Measurements from ENCODE around the gene SPAAR. TPM values are rescaled to one million over a fixed set of nuclear protein-coding genes. Genes with fewer than 3 reads are reported as not detected.
A peak's percentile ranks its signal among the peaks of the same experiment; 100 is the strongest.
"Not testable (repeated sequence)": the region's sequence is repeated elsewhere in the genome, so short reads cannot be mapped to it uniquely, and the experiment has no call there.

Gene SPAAR
- total RNA-seq, 1 experiment from 2014 or later, result not detected

GRCh38 chr9:35897376-35898099, 11.8 kb upstream of the SPAAR start:
- DNase-seq (ENCODE audit: low read depth), result not testable (repeated sequence)

GRCh38 chr9:35898337-35898736, 11.0 kb upstream of the SPAAR start:
- no peak for DNase-seq (ENCODE audit: low read depth)
- in situ Hi-C loops (cut with HindIII; ENCODE audit: low pct_unique_long_range_greater_than_20kb, low sequenced_read_pairs), result no loop called here

More at GRCh38 chr9:35897376-35898099, 11.8 kb upstream of the SPAAR start:
- in situ Hi-C loops (cut with HindIII; ENCODE audit: low pct_unique_long_range_greater_than_20kb, low sequenced_read_pairs), result not testable (repeated sequence)

DNA sequence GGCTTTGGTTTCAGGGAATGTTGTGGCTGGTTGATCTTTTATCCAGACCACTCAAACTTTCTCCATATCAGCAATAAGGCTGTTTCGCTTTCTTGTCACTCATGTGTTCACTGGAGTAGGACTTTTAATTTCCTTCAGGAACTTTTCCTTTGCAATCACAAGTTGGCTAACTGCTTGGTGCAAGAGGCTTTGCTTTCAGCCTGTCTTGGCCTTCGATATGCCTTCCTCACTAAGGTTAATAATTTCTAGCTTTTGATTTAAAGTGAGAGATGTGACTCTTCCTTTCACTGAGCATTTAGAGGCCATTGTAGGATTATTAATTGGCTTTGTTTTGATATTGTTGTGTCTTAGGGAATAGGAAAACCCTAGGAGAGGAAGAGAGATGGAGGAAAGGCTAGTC, 10.3 kb upstream of the SPAAR start:
- in situ Hi-C loops (cut with HindIII; ENCODE audit: low pct_unique_long_range_greater_than_20kb, low sequenced_read_pairs), result no loop called here
- no peak for DNase-seq (ENCODE audit: low read depth)

GRCh38 chr9:35903049-35903448, 6.2 kb upstream of the SPAAR start:
- in situ Hi-C loops (cut with HindIII; ENCODE audit: low pct_unique_long_range_greater_than_20kb, low sequenced_read_pairs), result no loop called here
- DNase-seq (ENCODE audit: low read depth), result peak; percentile 42

GRCh38 chr9:35904338-35904737, 5.0 kb upstream of the SPAAR start:
- in situ Hi-C loops (cut with HindIII; ENCODE audit: low pct_unique_long_range_greater_than_20kb, low sequenced_read_pairs), result no loop called here

GRCh38 chr9:35905051-35905781, 4.1 kb upstream of the SPAAR start:
- DNase-seq (ENCODE audit: low read depth), result peak; percentile 54
- in situ Hi-C loops (cut with HindIII; ENCODE audit: low pct_unique_long_range_greater_than_20kb, low sequenced_read_pairs), result no loop called here

More at GRCh38 chr9:35904338-35904737, 5.0 kb upstream of the SPAAR start:
- DNase-seq (ENCODE audit: low read depth), result no peak

DNA sequence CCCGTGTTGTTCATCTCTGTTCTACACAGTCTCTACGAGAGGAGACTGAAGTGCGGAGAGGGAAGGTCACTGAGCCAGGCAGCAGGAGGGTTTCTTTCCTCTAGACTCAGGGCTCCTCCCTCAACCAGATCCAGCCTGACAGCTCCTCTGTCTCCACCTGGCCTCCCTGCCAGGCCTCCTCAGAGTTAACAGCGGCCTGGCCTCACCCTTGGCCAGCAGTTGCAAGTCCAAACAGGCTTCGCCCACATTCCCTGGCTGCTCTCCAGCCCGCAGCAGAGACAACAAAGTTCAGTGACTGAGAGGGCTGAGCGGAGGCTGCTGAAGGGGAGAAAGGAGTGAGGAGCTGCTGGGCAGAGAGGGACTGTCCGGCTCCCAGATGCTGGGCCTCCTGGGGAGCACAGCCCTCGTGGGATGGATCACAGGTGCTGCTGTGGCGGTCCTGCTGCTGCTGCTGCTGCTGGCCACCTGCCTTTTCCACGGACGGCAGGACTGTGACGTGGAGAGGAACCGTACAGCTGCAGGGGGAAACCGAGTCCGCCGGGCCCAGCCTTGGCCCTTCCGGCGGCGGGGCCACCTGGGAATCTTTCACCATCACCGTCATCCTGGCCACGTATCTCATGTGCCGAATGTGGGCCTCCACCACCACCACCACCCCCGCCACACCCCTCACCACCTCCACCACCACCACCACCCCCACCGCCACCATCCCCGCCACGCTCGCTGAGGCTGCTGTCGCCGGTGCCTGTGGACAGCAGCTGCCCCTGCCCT, 3.2 kb upstream of the SPAAR start, which contains the start of gene HRCT1:
HRCT1 (plus strand) TSS at position 291 of the 768 bp plus-strand sequence; CDS start at position 377, 86 bp downstream.
- DNase-seq (ENCODE audit: low read depth), result peak; percentile 94

GRCh38 chr9:35906923-35907699, 2.2 kb upstream of the SPAAR start:
- in situ Hi-C loops (cut with HindIII; ENCODE audit: low pct_unique_long_range_greater_than_20kb, low sequenced_read_pairs), result no loop called here
- DNase-seq (ENCODE audit: low read depth), result peak; percentile 59

More for the DNA sequence above, 3.2 kb upstream of the SPAAR start, which contains the start of gene HRCT1:
- in situ Hi-C loops (cut with HindIII; ENCODE audit: low pct_unique_long_range_greater_than_20kb, low sequenced_read_pairs), result no loop called here

- DNase-seq (ENCODE audit: low read depth), result peak; percentile 93
- in situ Hi-C loops (cut with HindIII; ENCODE audit: low pct_unique_long_range_greater_than_20kb, low sequenced_read_pairs), result no loop called here
Measured at GRCh38 chr9:35907711-35908503, 1.4 kb upstream of the SPAAR start.

- no peak for DNase-seq (ENCODE audit: low read depth)
- in situ Hi-C loops (cut with HindIII; ENCODE audit: low pct_unique_long_range_greater_than_20kb, low sequenced_read_pairs), result no loop called here
Measured at GRCh38 chr9:35908504-35909125, 675 bp upstream of the SPAAR start.

- no peak for DNase-seq (ENCODE audit: low read depth)
- in situ Hi-C loops (cut with HindIII; ENCODE audit: low pct_unique_long_range_greater_than_20kb, low sequenced_read_pairs), result no loop called here
Measured at GRCh38 chr9:35909687-35910612, 660 bp downstream of the SPAAR start.

GRCh38 chr9:35910613-35911359, 1.5 kb downstream of the SPAAR start:
- in situ Hi-C loops (cut with HindIII; ENCODE audit: low pct_unique_long_range_greater_than_20kb, low sequenced_read_pairs), result no loop called here
- peak; percentile 52 for DNase-seq (ENCODE audit: low read depth)

DNA sequence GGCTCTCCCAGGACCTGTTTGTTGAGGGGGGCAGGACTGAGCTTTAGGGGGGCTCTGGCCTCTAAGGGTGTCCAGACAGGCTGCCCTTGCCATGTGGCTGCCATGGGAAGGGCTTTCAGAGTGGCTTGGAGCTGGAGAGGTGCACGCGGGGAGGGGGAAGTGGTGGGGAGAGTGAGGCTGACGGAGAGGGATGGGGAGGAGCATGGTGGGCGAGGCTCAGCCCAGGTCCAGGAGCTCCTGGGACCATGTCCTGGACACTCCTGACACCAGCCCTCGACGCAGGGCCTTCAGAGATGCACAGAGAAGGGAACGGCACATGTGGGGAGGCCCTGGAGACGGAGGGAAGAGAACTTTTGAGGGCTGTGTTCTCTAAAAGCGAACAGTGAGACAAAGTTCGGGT, 2.4 kb downstream of the SPAAR start:
- no peak for DNase-seq (ENCODE audit: low read depth)
- in situ Hi-C loops (cut with HindIII; ENCODE audit: low pct_unique_long_range_greater_than_20kb, low sequenced_read_pairs), result no loop called here

- no peak for DNase-seq (ENCODE audit: low read depth)
- in situ Hi-C loops (cut with HindIII; ENCODE audit: low pct_unique_long_range_greater_than_20kb, low sequenced_read_pairs), result no loop called here
Measured at GRCh38 chr9:35912791-35913400, 3.6 kb downstream of the SPAAR start.

DNA sequence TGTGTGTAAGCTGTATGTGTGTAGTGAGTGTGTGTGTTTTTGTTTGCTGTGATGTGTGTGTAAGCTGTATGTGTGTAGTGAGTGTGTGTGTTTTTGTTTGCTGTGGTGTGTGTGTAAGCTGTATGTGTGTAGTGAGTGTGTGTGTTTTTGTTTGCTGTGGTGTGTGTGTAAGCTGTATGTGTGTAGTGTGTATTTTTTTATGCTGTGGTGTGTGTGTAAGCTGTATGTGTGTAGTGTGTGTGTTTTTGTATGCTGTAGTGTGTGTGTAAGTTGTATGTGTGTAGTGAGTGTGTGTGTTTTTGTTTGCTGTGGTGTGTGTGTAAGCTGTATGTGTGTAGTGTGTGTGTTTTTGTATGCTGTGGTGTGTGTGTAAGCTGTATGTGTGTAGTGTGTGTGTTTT, 4.1 kb downstream of the SPAAR start:
- DNase-seq (ENCODE audit: low read depth); in situ Hi-C loops (cut with HindIII; ENCODE audit: low pct_unique_long_range_greater_than_20kb, low sequenced_read_pairs): not testable (repeated sequence)
